IPS-18c (cell line): ENCODE results near the gene PAX3.

ENCODE experiments used
- H3K4me3 ChIP-seq: 2 replicates; pipeline ENCODE4 v1.7.0; 2013; ENCODE audit warnings: low read depth, mild to moderate bottlenecking, low read length, moderate library complexity; ENCODE audit not compliant: insufficient read depth
- H3K9me3 ChIP-seq: one replicate; pipeline ENCODE4 v1.6.1; 2013; ENCODE audit warnings: mild to moderate bottlenecking, low read length, moderate library complexity; ENCODE audit not compliant: control insufficient read depth, insufficient read depth

The PAX3 gene

DNA sequence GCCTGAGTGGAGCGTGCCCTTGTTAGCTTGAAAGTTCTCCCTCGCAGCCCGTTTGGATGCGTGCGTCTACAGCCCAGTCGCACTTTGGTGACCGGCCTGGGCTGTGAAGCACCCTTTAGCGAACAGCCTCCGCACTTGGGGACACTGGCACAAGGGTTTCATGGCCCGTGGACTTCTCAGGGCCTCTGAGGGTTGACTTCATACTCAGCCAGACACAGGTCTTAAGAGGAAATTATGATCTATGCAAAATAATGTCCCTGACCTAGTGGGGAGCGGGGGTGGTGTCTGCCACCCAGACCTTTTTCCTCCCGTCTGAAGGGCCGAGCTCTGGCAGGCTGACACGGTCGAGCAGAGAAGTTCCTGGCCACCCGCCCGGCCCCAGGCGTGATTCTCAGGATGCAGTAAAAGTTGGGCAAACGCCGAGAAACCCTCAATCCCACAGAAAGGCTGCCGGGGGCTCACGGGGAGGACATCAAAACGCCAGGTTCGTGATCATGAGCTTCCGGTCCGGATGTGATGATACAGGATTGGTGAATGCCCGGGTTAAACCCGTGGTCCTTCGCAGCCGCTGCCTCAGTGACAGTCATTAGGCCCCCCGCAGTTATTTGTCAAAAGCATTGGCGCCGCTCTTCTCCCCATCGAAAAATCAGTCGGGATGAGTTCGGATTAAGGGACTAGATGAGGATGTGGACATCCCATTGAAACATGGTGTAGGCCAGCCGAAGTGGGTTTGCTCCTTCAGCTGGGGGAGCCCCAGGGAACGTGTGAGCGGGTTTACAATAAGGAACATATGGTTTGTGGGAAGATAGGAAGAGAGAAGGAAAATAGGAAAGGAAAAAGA, 3.6 kb upstream of the PAX3 start:
- H3K4me3 ChIP-seq: no peak overlapping the region
- H3K9me3 ChIP-seq: peaks cover 5% of the 10 kb centered on the region

DNA sequence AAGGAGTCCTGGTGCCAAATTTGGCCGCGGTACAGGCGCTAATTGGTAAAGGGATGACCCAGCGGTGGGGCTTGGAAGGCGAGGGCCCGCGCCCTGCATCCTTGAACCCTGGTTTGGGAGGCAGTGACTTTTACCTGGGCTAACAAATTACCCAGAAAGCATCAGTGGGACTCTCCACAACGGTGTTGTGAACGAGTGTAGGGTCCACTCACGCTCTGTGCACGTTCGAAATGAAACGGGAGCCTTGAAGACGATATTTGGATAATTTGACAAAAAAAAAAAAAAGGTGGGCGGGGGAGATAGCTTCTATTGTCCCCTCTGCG, 3.0 kb upstream of the PAX3 start:
- peaks cover 4% of the 10 kb centered on the region for H3K9me3 ChIP-seq
- no peak overlapping the region for H3K4me3 ChIP-seq

- no peak overlapping the region; the same call in 1 of the 2 replicates for H3K4me3 ChIP-seq
- peaks cover 4% of the 10 kb centered on the region for H3K9me3 ChIP-seq
Observed at GRCh38 chr2:222301053-222301795, 2.4 kb upstream of the PAX3 start.

DNA sequence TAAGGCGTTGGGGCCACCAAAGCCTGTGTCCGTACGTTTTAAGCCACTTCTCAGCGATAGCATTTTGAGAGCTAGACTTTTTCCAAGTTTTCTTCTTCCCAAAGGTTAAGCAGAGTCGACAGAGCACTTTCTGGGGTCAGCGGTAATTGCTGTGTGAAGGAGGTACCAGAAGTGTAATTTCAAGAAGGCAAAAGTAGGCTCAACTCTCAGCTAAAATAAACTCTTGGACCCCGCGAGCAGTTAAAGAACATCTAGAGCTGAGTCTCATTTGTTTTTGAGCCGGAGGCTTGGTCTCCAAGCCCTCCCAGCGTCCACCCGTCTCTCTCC, 1.9 kb upstream of the PAX3 start:
- Histone ChIP-seq H3K4me3 (no peak overlapping the region), H3K9me3 (no peaks in the 10 kb centered on the region)

GRCh38 chr2:222299906-222300725, 1.3 kb upstream of the PAX3 start:
- H3K4me3 ChIP-seq: no peak overlapping the region; the same call in 1 of the 2 replicates
- no peaks in the 10 kb centered on the region for H3K9me3 ChIP-seq

GRCh38 chr2:222298001-222298310, 842 bp downstream of the PAX3 start:
- H3K9me3 ChIP-seq: no peaks in the 10 kb centered on the region

DNA sequence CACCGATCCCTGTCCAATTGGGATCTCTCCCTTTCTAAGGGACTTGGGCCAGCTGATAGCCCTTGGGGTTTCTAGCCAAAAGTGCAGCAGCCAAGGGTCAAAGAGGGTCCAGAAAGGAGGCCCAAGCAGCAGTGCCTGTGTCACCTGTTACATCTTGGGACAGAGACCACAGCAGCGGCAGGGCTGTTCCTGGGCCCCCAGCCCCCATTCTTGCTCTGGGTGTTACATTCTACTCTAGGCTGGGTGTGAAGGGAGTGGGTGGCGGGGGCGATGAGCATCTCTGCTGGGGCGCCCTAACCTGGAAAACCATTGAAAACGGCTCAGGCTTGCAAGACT, 1.2 kb downstream of the PAX3 start:
- peak overlapping the region; percentile 56; the same call in 1 of the 2 replicates for H3K4me3 ChIP-seq
- no peaks in the 10 kb centered on the region for H3K9me3 ChIP-seq

More at GRCh38 chr2:222298001-222298310, 842 bp downstream of the PAX3 start:
- H3K4me3 ChIP-seq: peak overlapping the region; percentile 56; the same call in 1 of the 2 replicates

DNA sequence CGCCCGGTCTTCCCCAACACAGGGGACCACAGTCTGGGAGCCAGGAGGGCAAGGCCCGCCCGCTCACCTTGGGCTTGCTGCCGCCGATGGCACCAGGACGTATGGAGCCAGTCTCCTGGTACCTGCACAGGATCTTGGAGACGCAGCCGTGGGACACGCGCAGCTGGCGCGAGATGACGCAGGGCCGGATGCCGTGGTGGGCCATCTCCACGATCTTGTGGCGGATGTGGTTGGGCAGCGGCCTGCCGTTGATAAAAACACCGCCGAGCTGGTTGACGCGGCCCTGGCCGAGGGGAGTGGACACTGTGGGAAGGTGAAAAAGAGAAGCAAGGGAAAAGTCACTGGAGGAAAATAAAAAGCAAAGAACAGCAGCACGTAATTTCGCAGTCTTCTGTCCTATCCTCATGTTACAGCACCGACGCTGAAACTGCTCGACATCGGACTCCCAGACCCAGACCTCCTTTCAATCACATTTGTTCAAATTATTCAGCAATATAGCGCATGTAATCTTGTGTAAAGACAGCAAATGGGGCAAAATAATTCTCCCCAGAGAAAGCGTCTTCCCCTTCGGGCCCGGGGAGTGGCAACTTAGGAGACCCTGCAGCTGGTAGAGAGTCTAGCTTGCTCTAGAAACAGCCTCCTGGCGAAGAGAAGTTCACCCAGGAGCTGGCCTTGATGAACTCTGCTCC, 1.7 kb downstream of the PAX3 start:
- H3K4me3 ChIP-seq: peak overlapping the region; percentile 56; the same call in 1 of the 2 replicates

GRCh38 chr2:222296311-222296741, 2.5 kb downstream of the PAX3 start:
- no peaks in the 10 kb centered on the region for H3K9me3 ChIP-seq
- H3K4me3 ChIP-seq: peak overlapping the region; percentile 56; the same call in 1 of the 2 replicates

More for the DNA sequence above, 1.7 kb downstream of the PAX3 start:
- H3K9me3 ChIP-seq: no peaks in the 10 kb centered on the region

DNA sequence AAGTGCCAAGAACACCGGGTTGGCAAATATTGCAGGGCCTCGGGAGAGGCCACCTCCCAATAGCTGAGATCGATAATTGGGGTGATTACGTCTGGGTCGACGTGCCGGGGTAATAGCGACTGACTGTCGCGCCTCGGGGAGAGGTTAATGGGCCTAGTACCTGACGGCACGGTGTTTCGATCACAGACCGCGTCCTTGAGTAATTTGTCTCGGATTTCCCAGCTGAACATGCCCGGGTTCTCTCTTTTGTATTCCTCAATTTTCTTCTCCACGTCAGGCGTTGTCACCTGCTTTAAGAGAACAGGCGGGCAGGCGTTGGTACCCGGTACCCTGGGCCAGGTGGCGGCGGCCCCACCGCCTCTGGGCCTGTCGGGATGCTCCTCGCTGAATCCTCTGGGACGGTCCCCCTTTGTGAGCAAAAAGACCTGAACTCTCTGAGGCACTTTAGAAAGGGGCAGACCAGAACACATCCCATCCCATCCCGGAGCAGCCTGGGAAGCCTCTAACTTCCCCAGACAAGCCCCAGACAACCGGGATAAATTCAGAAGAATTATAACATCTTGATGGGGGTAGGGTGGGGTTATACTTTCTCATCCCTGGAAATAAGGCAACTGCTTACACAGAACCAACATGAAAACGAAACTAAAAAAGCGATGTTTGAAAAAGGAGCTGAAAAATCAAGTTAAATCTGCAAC, 3.3 kb downstream of the PAX3 start:
- Histone ChIP-seq H3K9me3 (no peaks in the 10 kb centered on the region), H3K4me3 (peak overlapping the region; percentile 34; the same call in 1 of the 2 replicates)

DNA sequence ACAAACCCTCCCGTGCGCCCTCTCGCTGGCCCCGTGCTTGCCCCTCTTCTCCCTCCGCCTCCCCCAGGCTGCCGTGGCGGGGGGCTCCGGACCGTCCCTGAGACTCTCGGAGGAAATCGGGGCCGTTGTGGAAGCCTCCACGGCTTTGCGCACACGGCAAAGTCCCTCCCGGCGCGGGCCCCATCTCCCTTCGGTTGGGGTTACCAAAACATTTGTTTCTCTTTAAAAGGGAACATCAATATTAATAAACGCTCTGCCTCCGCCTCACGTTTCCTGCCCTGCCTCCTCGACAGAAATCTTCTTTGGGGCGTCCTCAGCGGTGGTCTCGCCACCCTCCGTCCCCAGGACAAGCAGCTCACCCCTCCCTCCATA, 3.8 kb downstream of the PAX3 start:
- Histone ChIP-seq H3K9me3 (no peaks in the 10 kb centered on the region), H3K4me3 (peak overlapping the region; percentile 34; the same call in 1 of the 2 replicates)

GRCh38 chr2:222293660-222294630, 4.9 kb downstream of the PAX3 start:
- Histone ChIP-seq H3K9me3 (no peaks in the 10 kb centered on the region), H3K4me3 (peak overlapping the region; percentile 29; the same call in 1 of the 2 replicates)

- no peaks in the 10 kb centered on the region for H3K9me3 ChIP-seq
- peak overlapping the region; percentile 0; the same call in 1 of the 2 replicates for H3K4me3 ChIP-seq
Observed at GRCh38 chr2:222292149-222293134, 6.4 kb downstream of the PAX3 start.

DNA sequence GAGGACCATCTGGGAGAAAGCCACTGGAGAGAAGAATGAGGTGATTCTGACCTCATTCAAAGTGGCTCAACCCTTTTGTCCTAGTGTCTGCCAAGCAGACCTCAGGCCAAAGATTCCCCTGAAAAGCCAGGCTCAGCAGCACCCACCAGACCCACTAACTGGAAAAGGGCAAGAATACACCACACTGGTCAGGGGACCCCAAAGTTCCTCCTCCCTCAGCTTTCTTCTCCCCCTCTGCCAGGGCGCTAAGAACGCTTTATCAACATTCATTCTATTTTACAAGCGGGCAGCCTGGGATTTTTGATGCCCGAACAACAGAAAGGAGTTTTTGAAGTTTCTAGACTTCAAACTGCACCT, 7.3 kb downstream of the PAX3 start:
- no peaks in the 10 kb centered on the region for H3K9me3 ChIP-seq
- peak overlapping the region; percentile 2 for H3K4me3 ChIP-seq
